HepG2 (cell line): ENCODE measurements around the gene PGAP3. TPM values are rescaled to one million over a fixed set of nuclear protein-coding genes. Genes with fewer than 3 reads are reported as not detected.

Source experiments
- CEBPG ChIP-seq: IDR thresholded peaks from 2 replicates; pipeline ENCODE4 v1.6.1; 2016
- HES4 ChIP-seq: sonication (generic); formaldehyde crosslinking; IDR thresholded peaks from 2 replicates; pipeline ENCODE4 v1.9.0; 2021; ENCODE audit warnings: mild to moderate bottlenecking, missing genetic modification reagents, borderline replicate concordance
- IKZF4 ChIP-seq: sonication (generic); formaldehyde crosslinking; IDR thresholded peaks from 2 replicates; pipeline ENCODE4 v1.5.1; 2020; ENCODE audit warnings: borderline replicate concordance, mild to moderate bottlenecking, low read depth, missing genetic modification reagents; ENCODE audit errors: not compliant biosample characterization
- RFXANK ChIP-seq: IDR thresholded peaks from 2 replicates; pipeline ENCODE4 v1.6.1; 2016
- RXRB ChIP-seq: IDR thresholded peaks from 2 replicates; pipeline ENCODE4 v1.6.1; 2016; ENCODE audit warnings: borderline replicate concordance, missing genetic modification reagents, missing compliant biosample characterization
- ZFYVE20 ChIP-seq: sonication (generic); formaldehyde crosslinking; IDR thresholded peaks from 2 replicates; pipeline ENCODE4 v1.8.0; 2023; ENCODE audit warnings: low read depth, mild to moderate bottlenecking, moderate library complexity, missing genetic modification reagents, borderline replicate concordance
- ZNF567 ChIP-seq: sonication (generic); formaldehyde crosslinking; IDR thresholded peaks from 2 replicates; pipeline ENCODE4 v1.8.1; 2023; ENCODE audit warnings: mild to moderate bottlenecking, missing genetic modification reagents, borderline replicate concordance
- ZNF747 ChIP-seq: sonication (generic); formaldehyde crosslinking; IDR thresholded peaks from 2 replicates; pipeline ENCODE4 v1.8.1; 2023; ENCODE audit warnings: missing genetic modification reagents, mild to moderate bottlenecking, borderline replicate concordance
- ZNF768 ChIP-seq: sonication (generic); formaldehyde crosslinking; IDR thresholded peaks from 2 replicates; pipeline ENCODE4 v1.4.0; 2020; ENCODE audit warnings: missing genetic modification reagents
- ZNF878 ChIP-seq: sonication (generic); formaldehyde crosslinking; IDR thresholded peaks from 2 replicates; pipeline ENCODE4 v1.8.1; 2023; ENCODE audit warnings: mild to moderate bottlenecking, missing genetic modification reagents, moderate library complexity
- ZNF891 ChIP-seq: sonication (generic); formaldehyde crosslinking; IDR thresholded peaks from 2 replicates; pipeline ENCODE4 v1.5.0; 2020; ENCODE audit warnings: mild to moderate bottlenecking, missing genetic modification reagents
- polyA plus RNA-seq, 8 experiments: library from polyadenylated mRNA; depleted of rRNA in 3 of 8; stranded (reverse) in 7 of 8; unstranded in 1 of 8; fragments of >200 nt; fragmentation: Illumina TruSeq in 4 of 8; extraction: Trizol in 4 of 8; gene quantifications; 2 replicates each; pipeline versions ENCODE4 v1.2.1 to v1.2.3, GENCODE V29; 2011 to 2016; ENCODE audit warnings: low read depth in 4 of 8, missing spikeins in 1 of 8, mixed read lengths in 1 of 8; ENCODE audit not compliant: insufficient read depth in 1 of 8
- total RNA-seq, 5 experiments: library from RNA; depleted of rRNA; stranded (reverse); fragments of >200 nt; fragmentation: Illumina TruSeq; extraction: Trizol; gene quantifications; 2 replicates each; pipeline ENCODE4 v1.2.3, GENCODE V29; 2016; ENCODE audit warnings: low read depth in 1 of 5
- TF ChIP-seq, protein P1 (sequence below): IDR thresholded peaks from 2 replicates; pipeline ENCODE4 v1.6.1; 2016; ENCODE audit warnings: low read depth, missing genetic modification reagents, missing compliant biosample characterization
- TF ChIP-seq, protein P2 (sequence below): sonication (generic); formaldehyde crosslinking; IDR thresholded peaks from 2 replicates; pipeline ENCODE4 v1.4.0; 2020; ENCODE audit warnings: mild to moderate bottlenecking, missing genetic modification reagents
- TF ChIP-seq, protein P3 (sequence below): sonication (generic); formaldehyde crosslinking; IDR thresholded peaks from 2 replicates; pipeline ENCODE4; 2020; ENCODE audit warnings: missing genetic modification reagents, mild to moderate bottlenecking, borderline replicate concordance
- TF ChIP-seq, protein P4 (sequence below): IDR thresholded peaks from 2 replicates; pipeline ENCODE4 v1.4.0; 2020; ENCODE audit warnings: mild to moderate bottlenecking, missing genetic modification reagents

Gene PGAP3
- total and polyA plus RNA-seq, 2 of the 13 experiments (the other 11 are each of a cell fraction or from before 2014, with no cell fraction given) = 11.9 to 14.6 TPM

DNA sequence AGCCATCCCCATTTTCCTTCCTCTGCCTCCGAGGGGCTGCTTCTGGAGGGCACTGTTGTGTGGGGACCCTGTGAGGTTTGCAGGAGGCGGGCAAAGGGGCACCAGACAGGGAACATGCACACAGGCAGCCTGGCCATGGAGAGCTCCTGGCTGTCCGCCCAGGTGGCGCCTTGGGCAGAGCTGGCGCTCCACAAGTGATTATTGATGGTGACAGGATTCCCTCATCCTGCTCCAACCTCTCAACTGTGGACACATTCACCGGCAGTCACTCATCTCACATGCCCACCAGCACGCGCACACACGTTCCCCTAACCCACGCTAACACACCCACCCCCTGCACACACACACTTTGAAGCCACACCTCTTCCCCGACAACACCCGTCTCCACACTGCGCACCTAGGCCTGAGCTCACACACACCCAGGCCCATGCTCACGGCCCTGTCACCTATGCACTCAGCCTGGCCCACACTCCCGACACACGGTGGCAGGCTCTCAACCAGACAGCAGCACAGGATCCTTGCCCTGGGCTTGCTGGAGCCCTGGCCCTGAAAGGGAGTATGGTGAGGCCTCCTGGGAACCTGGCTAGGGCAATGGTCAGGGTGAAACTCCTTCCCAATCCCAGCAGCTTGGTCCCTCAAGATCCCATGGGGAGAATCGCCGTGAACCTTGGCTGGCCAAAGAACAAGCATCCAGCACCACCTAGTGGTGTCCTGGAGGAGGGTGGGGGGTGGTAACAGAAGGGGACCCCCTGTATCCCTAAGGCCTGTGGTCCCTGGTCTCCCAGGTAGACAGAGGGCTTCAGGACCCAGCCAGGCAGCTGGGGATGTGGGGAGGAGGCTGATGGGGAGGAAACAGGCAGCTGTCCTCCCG is 16.0 kb downstream of the PGAP3 start (continued):
- TF ChIP-seq, protein P1, sequence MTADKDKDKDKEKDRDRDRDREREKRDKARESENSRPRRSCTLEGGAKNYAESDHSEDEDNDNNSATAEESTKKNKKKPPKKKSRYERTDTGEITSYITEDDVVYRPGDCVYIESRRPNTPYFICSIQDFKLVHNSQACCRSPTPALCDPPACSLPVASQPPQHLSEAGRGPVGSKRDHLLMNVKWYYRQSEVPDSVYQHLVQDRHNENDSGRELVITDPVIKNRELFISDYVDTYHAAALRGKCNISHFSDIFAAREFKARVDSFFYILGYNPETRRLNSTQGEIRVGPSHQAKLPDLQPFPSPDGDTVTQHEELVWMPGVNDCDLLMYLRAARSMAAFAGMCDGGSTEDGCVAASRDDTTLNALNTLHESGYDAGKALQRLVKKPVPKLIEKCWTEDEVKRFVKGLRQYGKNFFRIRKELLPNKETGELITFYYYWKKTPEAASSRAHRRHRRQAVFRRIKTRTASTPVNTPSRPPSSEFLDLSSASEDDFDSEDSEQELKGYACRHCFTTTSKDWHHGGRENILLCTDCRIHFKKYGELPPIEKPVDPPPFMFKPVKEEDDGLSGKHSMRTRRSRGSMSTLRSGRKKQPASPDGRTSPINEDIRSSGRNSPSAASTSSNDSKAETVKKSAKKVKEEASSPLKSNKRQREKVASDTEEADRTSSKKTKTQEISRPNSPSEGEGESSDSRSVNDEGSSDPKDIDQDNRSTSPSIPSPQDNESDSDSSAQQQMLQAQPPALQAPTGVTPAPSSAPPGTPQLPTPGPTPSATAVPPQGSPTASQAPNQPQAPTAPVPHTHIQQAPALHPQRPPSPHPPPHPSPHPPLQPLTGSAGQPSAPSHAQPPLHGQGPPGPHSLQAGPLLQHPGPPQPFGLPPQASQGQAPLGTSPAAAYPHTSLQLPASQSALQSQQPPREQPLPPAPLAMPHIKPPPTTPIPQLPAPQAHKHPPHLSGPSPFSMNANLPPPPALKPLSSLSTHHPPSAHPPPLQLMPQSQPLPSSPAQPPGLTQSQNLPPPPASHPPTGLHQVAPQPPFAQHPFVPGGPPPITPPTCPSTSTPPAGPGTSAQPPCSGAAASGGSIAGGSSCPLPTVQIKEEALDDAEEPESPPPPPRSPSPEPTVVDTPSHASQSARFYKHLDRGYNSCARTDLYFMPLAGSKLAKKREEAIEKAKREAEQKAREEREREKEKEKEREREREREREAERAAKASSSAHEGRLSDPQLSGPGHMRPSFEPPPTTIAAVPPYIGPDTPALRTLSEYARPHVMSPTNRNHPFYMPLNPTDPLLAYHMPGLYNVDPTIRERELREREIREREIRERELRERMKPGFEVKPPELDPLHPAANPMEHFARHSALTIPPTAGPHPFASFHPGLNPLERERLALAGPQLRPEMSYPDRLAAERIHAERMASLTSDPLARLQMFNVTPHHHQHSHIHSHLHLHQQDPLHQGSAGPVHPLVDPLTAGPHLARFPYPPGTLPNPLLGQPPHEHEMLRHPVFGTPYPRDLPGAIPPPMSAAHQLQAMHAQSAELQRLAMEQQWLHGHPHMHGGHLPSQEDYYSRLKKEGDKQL (CRISPR knock-in tag) = no peak
- TF ChIP-seq ZNF878 (CRISPR knock-in tag) (no peak), ZNF747 (CRISPR knock-in tag) (peak; percentile 40; the same call in 1 of the 2 replicates), ZFYVE20 (CRISPR knock-in tag) (no peak), RXRB (CRISPR knock-in tag) (no peak), ZNF891 (CRISPR knock-in tag) (peak; percentile 68; the same call in 1 of the 2 replicates), ZNF567 (0 out of 2 replicates have a peak, but pooled peaks have one; percentile 89), ZNF768 (CRISPR knock-in tag) (no peak; the same call in 1 of the 2 replicates), IKZF4 (CRISPR knock-in tag) (peak; percentile 43), CEBPG (CRISPR knock-in tag) (no peak), HES4 (CRISPR knock-in tag) (no peak), RFXANK (no peak)
- TF ChIP-seq, protein P2, sequence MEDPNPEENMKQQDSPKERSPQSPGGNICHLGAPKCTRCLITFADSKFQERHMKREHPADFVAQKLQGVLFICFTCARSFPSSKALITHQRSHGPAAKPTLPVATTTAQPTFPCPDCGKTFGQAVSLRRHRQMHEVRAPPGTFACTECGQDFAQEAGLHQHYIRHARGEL = peak; percentile 57; the same call in 1 of the 2 replicates
- TF ChIP-seq, protein P3, sequence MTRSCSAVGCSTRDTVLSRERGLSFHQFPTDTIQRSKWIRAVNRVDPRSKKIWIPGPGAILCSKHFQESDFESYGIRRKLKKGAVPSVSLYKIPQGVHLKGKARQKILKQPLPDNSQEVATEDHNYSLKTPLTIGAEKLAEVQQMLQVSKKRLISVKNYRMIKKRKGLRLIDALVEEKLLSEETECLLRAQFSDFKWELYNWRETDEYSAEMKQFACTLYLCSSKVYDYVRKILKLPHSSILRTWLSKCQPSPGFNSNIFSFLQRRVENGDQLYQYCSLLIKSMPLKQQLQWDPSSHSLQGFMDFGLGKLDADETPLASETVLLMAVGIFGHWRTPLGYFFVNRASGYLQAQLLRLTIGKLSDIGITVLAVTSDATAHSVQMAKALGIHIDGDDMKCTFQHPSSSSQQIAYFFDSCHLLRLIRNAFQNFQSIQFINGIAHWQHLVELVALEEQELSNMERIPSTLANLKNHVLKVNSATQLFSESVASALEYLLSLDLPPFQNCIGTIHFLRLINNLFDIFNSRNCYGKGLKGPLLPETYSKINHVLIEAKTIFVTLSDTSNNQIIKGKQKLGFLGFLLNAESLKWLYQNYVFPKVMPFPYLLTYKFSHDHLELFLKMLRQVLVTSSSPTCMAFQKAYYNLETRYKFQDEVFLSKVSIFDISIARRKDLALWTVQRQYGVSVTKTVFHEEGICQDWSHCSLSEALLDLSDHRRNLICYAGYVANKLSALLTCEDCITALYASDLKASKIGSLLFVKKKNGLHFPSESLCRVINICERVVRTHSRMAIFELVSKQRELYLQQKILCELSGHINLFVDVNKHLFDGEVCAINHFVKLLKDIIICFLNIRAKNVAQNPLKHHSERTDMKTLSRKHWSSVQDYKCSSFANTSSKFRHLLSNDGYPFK = no peak; the same call in 1 of the 2 replicates
- TF ChIP-seq, protein P4, sequence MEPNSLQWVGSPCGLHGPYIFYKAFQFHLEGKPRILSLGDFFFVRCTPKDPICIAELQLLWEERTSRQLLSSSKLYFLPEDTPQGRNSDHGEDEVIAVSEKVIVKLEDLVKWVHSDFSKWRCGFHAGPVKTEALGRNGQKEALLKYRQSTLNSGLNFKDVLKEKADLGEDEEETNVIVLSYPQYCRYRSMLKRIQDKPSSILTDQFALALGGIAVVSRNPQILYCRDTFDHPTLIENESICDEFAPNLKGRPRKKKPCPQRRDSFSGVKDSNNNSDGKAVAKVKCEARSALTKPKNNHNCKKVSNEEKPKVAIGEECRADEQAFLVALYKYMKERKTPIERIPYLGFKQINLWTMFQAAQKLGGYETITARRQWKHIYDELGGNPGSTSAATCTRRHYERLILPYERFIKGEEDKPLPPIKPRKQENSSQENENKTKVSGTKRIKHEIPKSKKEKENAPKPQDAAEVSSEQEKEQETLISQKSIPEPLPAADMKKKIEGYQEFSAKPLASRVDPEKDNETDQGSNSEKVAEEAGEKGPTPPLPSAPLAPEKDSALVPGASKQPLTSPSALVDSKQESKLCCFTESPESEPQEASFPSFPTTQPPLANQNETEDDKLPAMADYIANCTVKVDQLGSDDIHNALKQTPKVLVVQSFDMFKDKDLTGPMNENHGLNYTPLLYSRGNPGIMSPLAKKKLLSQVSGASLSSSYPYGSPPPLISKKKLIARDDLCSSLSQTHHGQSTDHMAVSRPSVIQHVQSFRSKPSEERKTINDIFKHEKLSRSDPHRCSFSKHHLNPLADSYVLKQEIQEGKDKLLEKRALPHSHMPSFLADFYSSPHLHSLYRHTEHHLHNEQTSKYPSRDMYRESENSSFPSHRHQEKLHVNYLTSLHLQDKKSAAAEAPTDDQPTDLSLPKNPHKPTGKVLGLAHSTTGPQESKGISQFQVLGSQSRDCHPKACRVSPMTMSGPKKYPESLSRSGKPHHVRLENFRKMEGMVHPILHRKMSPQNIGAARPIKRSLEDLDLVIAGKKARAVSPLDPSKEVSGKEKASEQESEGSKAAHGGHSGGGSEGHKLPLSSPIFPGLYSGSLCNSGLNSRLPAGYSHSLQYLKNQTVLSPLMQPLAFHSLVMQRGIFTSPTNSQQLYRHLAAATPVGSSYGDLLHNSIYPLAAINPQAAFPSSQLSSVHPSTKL (CRISPR knock-in tag) = no peak
